Fibroblast of lung (primary cell): ENCODE results near the gene AOAH. TPM values are rescaled to one million over a fixed set of nuclear protein-coding genes. Genes with fewer than 3 reads are reported as not detected.

Experiments
- DNase-seq, 2 donors: peaks; one replicate each; pipeline versions ENCODE4 v3.0.0 to v3.0.0-alpha.2; 2010; ENCODE audit warnings: low read depth in 2 of 2
- H2AFZ ChIP-seq: 2 replicates; pipeline ENCODE4 v1.5.1; 2012; ENCODE audit warnings: low read length, control low read depth, inconsistent platforms
- H3K27ac ChIP-seq: 2 replicates; pipeline ENCODE4 v1.5.1; 2011; ENCODE audit warnings: low read length, control low read depth; ENCODE audit not compliant: insufficient read depth
- H3K27me3 ChIP-seq: 2 replicates; pipeline ENCODE4 v1.5.1; 2011; ENCODE audit warnings: mild to moderate bottlenecking, low read length; ENCODE audit not compliant: control insufficient read depth, insufficient read depth
- H3K36me3 ChIP-seq: 2 replicates; pipeline ENCODE4 v1.5.1; 2011; ENCODE audit warnings: low read length; ENCODE audit not compliant: control insufficient read depth, insufficient read depth
- H3K4me1 ChIP-seq: 2 replicates; pipeline ENCODE4 v1.5.1; 2011; ENCODE audit warnings: low read length; ENCODE audit not compliant: control insufficient read depth, insufficient read depth; ENCODE audit errors: extremely low read depth
- H3K4me2 ChIP-seq: 2 replicates; pipeline ENCODE4 v1.5.1; 2011; ENCODE audit warnings: low read length, control low read depth; ENCODE audit not compliant: insufficient read depth; ENCODE audit errors: extremely low read depth
- H3K4me3 ChIP-seq, 4 experiments: fragments of 200-600 bp in 1 of 4; sonication (generic) in 1 of 4; replicated peaks in 1 of 4; 2 replicates each; pipeline ENCODE4 v1.5.1; 2011 to 2016; ENCODE audit warnings: low read length in 4 of 4, low read depth in 3 of 4, mild to moderate bottlenecking in 3 of 4, control low read depth in 2 of 4, inconsistent platforms in 1 of 4, mixed read lengths in 1 of 4; ENCODE audit not compliant: insufficient read depth in 1 of 4; ENCODE audit errors: control extremely low read depth in 1 of 4
- H3K79me2 ChIP-seq: 2 replicates; pipeline ENCODE4 v1.5.1; 2012; ENCODE audit warnings: mild to moderate bottlenecking, low read length, inconsistent platforms; ENCODE audit not compliant: control insufficient read depth, insufficient read depth
- H3K9ac ChIP-seq: 2 replicates; pipeline ENCODE4 v1.5.1; 2011; ENCODE audit warnings: mild to moderate bottlenecking, low read length, control low read depth; ENCODE audit not compliant: insufficient read depth
- H3K9me3 ChIP-seq: 2 replicates; pipeline ENCODE4 v1.5.1; 2012; ENCODE audit warnings: low read depth, low read length; ENCODE audit not compliant: control insufficient read depth, insufficient read depth
- H4K20me1 ChIP-seq: 2 replicates; pipeline ENCODE4 v1.5.1; 2011; ENCODE audit warnings: low read length; ENCODE audit not compliant: control insufficient read depth, insufficient read depth; ENCODE audit errors: extremely low read depth
- EZH2 ChIP-seq: IDR thresholded peaks from 2 replicates; pipeline ENCODE4 v1.5.1; 2012; ENCODE audit warnings: low read length, control low read depth, mild to moderate bottlenecking; ENCODE audit errors: missing control alignments
- polyA plus RNA-seq, 2 donors: library from polyadenylated mRNA; depleted of rRNA in 1 of 2; stranded (reverse) in 1 of 2; unstranded in 1 of 2; fragments of >200 nt; gene quantifications; 2 replicates each; pipeline ENCODE4 v1.2.1, GENCODE V29; 2011 to 2012; ENCODE audit warnings: missing spikeins in 1 of 2
- total RNA-seq: library from RNA; depleted of rRNA; stranded (reverse); fragments of >200 nt; gene quantifications from 2 replicates; pipeline ENCODE4 v1.2.1, GENCODE V29; 2014
- TF ChIP-seq, protein P1 (sequence below), 2 donors: IDR thresholded peaks in 1 of 2; conservative IDR thresholded peaks in 1 of 2; 1 replicate in 1 of 2; 2 replicates in 1 of 2; pipeline ENCODE4 v1.5.1; 2011 to 2012; ENCODE audit warnings: low read length in 2 of 2, control low read depth in 1 of 2, inconsistent platforms in 1 of 2, low read depth in 1 of 2, mild to moderate bottlenecking in 1 of 2

The AOAH gene
- total and polyA plus RNA-seq, 2 donors (not counting 1 experiment from before 2014, with no cell fraction given): not detected

GRCh38 chr7:36630112-36630650 is 94.1 kb downstream of the AOAH start:
- H4K20me1 ChIP-seq: no peaks in the 10 kb centered on the region
- H3K79me2 ChIP-seq: no peaks in the 10 kb centered on the region
- H2AFZ ChIP-seq: no peak overlapping the region
- H3K9me3 ChIP-seq: no peaks in the 10 kb centered on the region
- H3K9ac ChIP-seq: no peak overlapping the region
- no peak overlapping the region for H3K4me3 ChIP-seq
- TF ChIP-seq, protein P1, sequence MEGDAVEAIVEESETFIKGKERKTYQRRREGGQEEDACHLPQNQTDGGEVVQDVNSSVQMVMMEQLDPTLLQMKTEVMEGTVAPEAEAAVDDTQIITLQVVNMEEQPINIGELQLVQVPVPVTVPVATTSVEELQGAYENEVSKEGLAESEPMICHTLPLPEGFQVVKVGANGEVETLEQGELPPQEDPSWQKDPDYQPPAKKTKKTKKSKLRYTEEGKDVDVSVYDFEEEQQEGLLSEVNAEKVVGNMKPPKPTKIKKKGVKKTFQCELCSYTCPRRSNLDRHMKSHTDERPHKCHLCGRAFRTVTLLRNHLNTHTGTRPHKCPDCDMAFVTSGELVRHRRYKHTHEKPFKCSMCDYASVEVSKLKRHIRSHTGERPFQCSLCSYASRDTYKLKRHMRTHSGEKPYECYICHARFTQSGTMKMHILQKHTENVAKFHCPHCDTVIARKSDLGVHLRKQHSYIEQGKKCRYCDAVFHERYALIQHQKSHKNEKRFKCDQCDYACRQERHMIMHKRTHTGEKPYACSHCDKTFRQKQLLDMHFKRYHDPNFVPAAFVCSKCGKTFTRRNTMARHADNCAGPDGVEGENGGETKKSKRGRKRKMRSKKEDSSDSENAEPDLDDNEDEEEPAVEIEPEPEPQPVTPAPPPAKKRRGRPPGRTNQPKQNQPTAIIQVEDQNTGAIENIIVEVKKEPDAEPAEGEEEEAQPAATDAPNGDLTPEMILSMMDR (conservative IDR thresholded peaks at IDR 0.05 in 1 of 2, IDR thresholded peaks at IDR 0.05 in 1 of 2; ENCODE audit: low read depth in 1 of 2, low read length in 2 of 2): no peak
- no peak for TF ChIP-seq EZH2
- no peak overlapping the region for H3K27ac ChIP-seq
- H3K27me3 ChIP-seq: peaks cover 6% of the 10 kb centered on the region
- no peak overlapping the region for H3K4me2 ChIP-seq
- no peaks in the 10 kb centered on the region for H3K36me3 ChIP-seq
- peak in 1 of 2 donors; percentile 17 for DNase-seq
- H3K4me1 ChIP-seq: no peaks in the 10 kb centered on the region

GRCh38 chr7:36629351-36629750 is 94.9 kb downstream of the AOAH start:
- no peak for DNase-seq
- TF ChIP-seq, protein P1 (conservative IDR thresholded peaks at IDR 0.05 in 1 of 2, IDR thresholded peaks at IDR 0.05 in 1 of 2; ENCODE audit: low read depth in 1 of 2, low read length in 2 of 2): no peak
- no peak for TF ChIP-seq EZH2

GRCh38 chr7:36627836-36628235 is 96.5 kb downstream of the AOAH start:
- DNase-seq: no peak
- TF ChIP-seq EZH2: no peak
- TF ChIP-seq, protein P1 (conservative IDR thresholded peaks at IDR 0.05 in 1 of 2, IDR thresholded peaks at IDR 0.05 in 1 of 2; ENCODE audit: low read depth in 1 of 2, low read length in 2 of 2): no peak
- Histone ChIP-seq H3K9ac (no peak overlapping the region), H3K79me2 (no peaks in the 10 kb centered on the region), H3K36me3 (no peaks in the 10 kb centered on the region), H3K9me3 (no peaks in the 10 kb centered on the region), H3K4me2 (no peak overlapping the region), H3K27me3 (peaks cover 6% of the 10 kb centered on the region), H2AFZ (no peak overlapping the region), H4K20me1 (no peaks in the 10 kb centered on the region), H3K4me3 (no peak overlapping the region), H3K27ac (no peak overlapping the region), H3K4me1 (no peaks in the 10 kb centered on the region)

More at GRCh38 chr7:36629351-36629750, 94.9 kb downstream of the AOAH start:
- Histone ChIP-seq H3K4me2 (no peak overlapping the region), H3K9ac (no peak overlapping the region), H3K36me3 (no peaks in the 10 kb centered on the region), H3K27ac (no peak overlapping the region), H2AFZ (no peak overlapping the region), H3K9me3 (no peaks in the 10 kb centered on the region), H3K4me1 (no peaks in the 10 kb centered on the region), H3K4me3 (no peak overlapping the region), H4K20me1 (no peaks in the 10 kb centered on the region), H3K79me2 (no peaks in the 10 kb centered on the region), H3K27me3 (peaks cover 6% of the 10 kb centered on the region)
